Muscle layer of colon (tissue), 2 donors: ENCODE results near the gene PECR.
"Not testable (repeated sequence)": the region's sequence is repeated elsewhere in the genome, so short reads cannot be mapped to it uniquely, and the experiment has no call there.

Experiments
- H3K27ac ChIP-seq: one replicate; pipeline ENCODE4 v1.7.0; 2013; ENCODE audit warnings: low read depth, mild to moderate bottlenecking, low read length, moderate library complexity
- H3K27me3 ChIP-seq, 2 donors: one replicate each; pipeline ENCODE4 v1.7.0; 2013; ENCODE audit warnings: low read length in 2 of 2, mild to moderate bottlenecking in 2 of 2; ENCODE audit not compliant: insufficient read depth in 2 of 2, control insufficient read depth in 1 of 2
- H3K36me3 ChIP-seq: one replicate; pipeline ENCODE4 v1.7.0; 2013; ENCODE audit warnings: mild to moderate bottlenecking, low read length; ENCODE audit not compliant: insufficient read depth
- H3K4me1 ChIP-seq: one replicate; pipeline ENCODE4 v1.7.0; 2013; ENCODE audit warnings: mild to moderate bottlenecking, low read length; ENCODE audit not compliant: insufficient read depth
- H3K4me3 ChIP-seq, 2 donors: one replicate each; pipeline ENCODE4 v1.7.0; 2013; ENCODE audit warnings: low read length in 2 of 2, low read depth in 1 of 2, mild to moderate bottlenecking in 1 of 2, moderate library complexity in 1 of 2
- H3K9ac ChIP-seq: one replicate; pipeline ENCODE4 v1.7.0; 2013; ENCODE audit warnings: low read length
- H3K9me3 ChIP-seq: one replicate; pipeline ENCODE4 v1.7.0; 2013; ENCODE audit warnings: mild to moderate bottlenecking, low read length
- donor health status: abdominal sarcoma.
- donor health status: Adenocarcinoma of cecum.

Gene PECR

DNA sequence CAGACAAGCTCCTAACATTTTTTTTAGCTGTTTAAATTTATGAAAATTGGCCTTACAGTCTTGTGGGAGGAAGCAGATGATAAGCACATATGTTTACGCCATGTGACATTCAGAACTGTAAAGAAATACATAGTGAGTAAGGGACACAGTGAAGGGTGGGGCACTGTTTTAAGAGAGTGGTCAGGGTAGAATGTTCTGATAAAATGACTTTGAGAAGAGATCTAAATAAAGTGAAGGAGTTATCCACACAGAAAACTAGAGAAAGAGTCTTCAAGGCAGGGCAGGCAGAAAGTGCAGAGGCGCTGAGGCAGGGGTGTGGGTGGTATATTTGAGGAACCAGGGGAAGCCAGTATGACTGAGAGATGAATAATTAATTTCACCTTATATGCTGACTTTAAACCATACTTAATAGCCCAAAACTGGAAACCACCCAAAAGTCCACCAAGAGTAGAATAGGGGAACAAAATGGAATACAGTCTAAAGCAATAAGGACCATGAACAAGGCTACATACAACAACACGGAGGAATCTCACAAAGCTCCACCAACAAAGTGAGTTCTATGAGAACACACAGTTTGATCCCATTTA lies 76.8 kb downstream of the PECR start:
- H3K27ac ChIP-seq, result no peak overlapping the region
- no peaks in the 10 kb centered on the region for H3K4me1 ChIP-seq

DNA sequence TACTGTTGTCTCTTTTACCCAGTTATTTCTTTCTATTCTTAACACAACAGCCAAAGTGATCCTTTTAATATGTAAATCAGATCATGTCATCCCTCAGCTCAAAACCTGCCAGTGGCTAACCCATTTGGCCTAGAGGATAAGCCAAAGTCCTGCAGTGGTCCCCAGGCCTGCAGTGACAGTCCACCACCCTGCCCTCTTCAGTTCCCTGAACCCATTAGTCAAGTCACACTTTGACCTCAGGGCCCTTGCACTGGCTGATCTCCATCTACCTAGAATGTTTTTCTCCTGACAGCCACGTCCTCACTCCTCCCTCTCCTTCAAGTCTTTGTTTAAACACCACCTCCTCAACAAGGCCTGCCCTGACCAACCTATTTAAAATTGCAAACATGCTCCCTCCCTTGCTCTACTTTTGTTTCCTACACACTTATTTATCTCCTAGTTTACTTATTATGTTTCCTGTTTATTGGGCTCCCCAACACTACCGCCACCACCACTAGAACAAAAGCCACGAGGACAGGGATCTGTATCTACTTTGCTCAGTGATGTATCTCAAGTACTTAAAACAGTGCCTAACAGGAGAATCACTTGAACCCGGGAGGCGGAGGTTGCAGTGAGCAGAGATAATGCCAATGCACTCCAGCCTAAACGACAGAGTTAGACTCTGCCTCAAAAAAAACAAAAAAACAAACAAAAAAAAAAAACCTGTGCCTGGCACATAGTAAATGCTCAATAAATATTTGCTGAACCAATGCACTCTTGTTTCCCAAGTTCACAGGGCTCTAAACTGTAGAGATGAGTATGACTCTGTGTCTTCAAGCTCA lies 77.5 kb downstream of the PECR start:
- H3K4me3 ChIP-seq, result no peak overlapping the region
- H3K36me3 ChIP-seq, result no peaks in the 10 kb centered on the region
- H3K27me3 ChIP-seq, result no peaks in the 10 kb centered on the region
- no peak overlapping the region for H3K27ac ChIP-seq
- H3K9ac ChIP-seq, result no peak overlapping the region
- no peaks in the 10 kb centered on the region for H3K9me3 ChIP-seq
- no peaks in the 10 kb centered on the region for H3K4me1 ChIP-seq

More for the DNA sequence above, 76.8 kb downstream of the PECR start:
- Histone ChIP-seq H3K4me3 (no peak overlapping the region), H3K9ac (no peak overlapping the region), H3K9me3 (no peaks in the 10 kb centered on the region), H3K27me3 (no peaks in the 10 kb centered on the region), H3K36me3 (no peaks in the 10 kb centered on the region)

DNA sequence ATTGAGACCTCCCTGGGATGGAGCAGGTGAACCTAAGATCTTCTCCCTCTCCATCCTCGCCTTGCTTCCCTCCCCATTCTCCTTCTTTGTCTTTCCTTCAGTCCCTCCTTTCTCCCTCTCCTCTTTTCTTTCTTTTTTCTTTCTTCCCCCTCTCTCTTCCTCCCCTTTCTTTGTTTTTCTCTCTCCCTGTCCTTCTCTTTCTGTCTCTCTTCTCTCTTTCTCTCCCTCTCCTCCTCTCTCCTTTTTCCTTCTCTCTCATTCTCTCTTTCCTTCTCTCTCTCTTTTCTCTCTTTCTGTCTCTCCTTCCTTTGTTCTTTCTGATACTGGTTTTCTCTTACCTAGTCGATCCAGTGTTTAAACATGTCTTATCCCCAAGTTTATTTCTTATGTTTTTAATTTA lies 78.9 kb downstream of the PECR start:
- H3K9ac ChIP-seq, result no peak overlapping the region
- no peak overlapping the region for H3K27ac ChIP-seq
- no peaks in the 10 kb centered on the region for H3K36me3 ChIP-seq
- no peaks in the 10 kb centered on the region for H3K9me3 ChIP-seq
- H3K27me3 ChIP-seq, result no peaks in the 10 kb centered on the region
- H3K4me3 ChIP-seq, result no peak overlapping the region
- no peaks in the 10 kb centered on the region for H3K4me1 ChIP-seq

DNA sequence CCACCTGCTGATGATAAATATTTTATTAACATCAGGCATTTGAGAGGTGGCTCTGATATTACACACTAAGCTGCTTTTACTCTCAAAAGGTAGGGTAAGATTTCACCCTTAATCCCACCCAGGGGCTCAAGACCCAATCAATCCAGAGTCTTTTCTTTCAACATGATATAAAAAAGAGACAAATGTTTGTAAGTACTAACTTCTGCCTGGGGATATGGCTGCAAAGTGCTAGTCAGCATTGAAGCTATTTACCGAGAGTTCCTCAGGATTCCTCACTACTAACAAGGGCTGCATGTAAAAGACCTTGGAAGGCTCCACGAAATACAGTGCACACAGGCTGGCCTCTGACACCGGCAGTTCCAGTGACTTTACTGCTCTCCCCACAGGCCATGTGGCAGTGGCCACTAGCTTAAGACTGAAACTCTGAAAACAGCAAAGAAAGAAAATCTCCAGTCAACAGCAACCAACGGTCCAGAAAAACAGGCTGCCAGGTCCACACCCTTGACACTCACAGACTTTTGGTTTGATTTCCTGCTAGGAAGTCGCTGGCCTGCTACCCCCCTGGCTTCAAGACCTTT lies 79.4 kb downstream of the PECR start:
- no peak overlapping the region for H3K9ac ChIP-seq
- H3K4me3 ChIP-seq, result no peak overlapping the region
- no peaks in the 10 kb centered on the region for H3K27me3 ChIP-seq
- H3K4me1 ChIP-seq, result no peaks in the 10 kb centered on the region
- H3K36me3 ChIP-seq, result no peaks in the 10 kb centered on the region
- H3K27ac ChIP-seq, result no peak overlapping the region
- H3K9me3 ChIP-seq, result no peaks in the 10 kb centered on the region

DNA sequence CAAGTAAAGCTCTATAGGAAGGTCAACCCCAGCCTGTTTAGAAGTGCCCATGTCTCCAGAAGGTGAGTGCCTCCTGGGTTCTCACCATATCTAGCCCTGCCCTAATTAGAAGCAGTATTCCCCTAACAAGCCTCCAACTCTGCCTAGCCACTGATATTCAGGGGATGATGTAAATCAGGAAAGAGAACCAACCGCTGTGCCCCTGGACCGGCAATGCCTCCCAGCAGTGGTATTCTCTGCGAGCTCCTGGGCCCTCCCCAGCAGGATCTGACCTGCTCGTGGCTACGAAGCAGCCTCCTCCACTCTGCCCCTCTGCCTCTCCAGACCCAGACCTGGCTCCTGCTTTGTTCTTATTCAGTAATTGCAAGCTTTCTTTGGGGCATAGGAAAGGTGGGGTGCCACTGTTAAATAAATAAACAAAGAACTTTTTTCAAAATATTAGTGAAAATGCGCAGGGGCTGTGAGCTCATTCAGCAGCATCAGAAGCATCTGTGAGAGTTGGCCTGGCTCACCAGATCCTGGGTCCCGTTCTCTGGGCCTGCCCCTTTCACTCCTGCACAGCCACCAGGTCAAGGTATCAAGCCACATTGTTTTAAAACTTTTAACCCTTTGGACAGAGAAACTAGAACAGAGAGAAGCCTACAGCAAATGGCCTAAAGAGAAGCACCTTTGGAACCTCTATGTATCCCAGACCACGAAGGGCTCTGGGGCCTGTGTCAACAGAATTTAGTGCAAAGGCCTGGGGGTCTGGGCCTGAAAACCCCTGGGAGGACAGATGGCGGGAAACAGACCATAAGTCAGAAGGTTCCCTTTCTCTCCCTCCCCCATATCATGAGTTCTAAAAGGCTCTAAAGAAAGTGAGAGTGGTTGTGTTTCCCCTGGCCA lies 80.2 kb downstream of the PECR start:
- Histone ChIP-seq H3K27me3 (no peaks in the 10 kb centered on the region), H3K9ac (no peak overlapping the region), H3K9me3 (no peaks in the 10 kb centered on the region), H3K4me3 (no peak overlapping the region), H3K36me3 (no peaks in the 10 kb centered on the region), H3K27ac (no peak overlapping the region), H3K4me1 (no peaks in the 10 kb centered on the region)

DNA sequence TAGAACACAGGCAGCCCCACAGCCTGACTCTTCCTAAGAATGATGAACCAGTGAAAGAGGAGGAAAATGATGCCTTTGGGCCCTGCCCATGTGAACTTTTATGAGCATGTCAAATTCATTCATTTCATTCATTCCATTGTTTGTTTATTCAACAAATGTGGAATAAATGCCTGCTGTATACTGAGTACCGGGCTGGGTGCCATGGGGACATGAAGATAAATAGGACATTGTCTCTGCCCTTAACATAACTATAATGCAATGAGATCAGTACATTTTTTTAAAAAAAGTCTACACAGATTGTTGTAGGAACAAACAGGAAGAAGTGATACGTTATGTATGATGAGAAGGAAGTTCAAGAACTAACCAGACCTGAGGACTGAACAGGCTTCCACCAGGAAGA lies 83.0 kb downstream of the PECR start:
- Histone ChIP-seq H3K27ac (no peak overlapping the region), H3K4me1 (no peaks in the 10 kb centered on the region), H3K9me3 (no peaks in the 10 kb centered on the region), H3K27me3 (no peaks in the 10 kb centered on the region), H3K4me3 (no peak overlapping the region), H3K9ac (no peak overlapping the region), H3K36me3 (no peaks in the 10 kb centered on the region)

DNA sequence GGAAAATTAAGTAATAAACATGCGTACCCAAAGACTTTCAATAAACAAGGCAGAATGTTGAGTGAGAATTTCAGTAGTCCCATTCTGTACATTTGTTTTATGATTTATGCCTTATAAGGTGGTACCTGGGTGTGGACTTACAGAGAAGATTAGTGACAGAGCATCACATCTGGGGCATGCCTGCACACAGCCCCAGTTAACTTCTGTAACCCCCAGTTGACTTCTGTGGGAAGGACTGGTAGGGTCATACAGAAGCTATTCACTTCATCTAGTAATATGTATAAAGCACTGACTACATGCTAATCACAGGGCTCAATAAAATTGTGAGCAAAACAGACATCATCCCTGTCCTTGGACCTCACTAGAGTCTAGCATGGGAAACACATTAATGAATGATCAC lies 84.4 kb downstream of the PECR start:
- H3K36me3 ChIP-seq, result no peaks in the 10 kb centered on the region
- no peaks in the 10 kb centered on the region for H3K27me3 ChIP-seq
- H3K4me1 ChIP-seq, result no peaks in the 10 kb centered on the region
- H3K9ac ChIP-seq, result no peak overlapping the region
- no peaks in the 10 kb centered on the region for H3K9me3 ChIP-seq
- no peak overlapping the region for H3K27ac ChIP-seq
- no peak overlapping the region for H3K4me3 ChIP-seq

DNA sequence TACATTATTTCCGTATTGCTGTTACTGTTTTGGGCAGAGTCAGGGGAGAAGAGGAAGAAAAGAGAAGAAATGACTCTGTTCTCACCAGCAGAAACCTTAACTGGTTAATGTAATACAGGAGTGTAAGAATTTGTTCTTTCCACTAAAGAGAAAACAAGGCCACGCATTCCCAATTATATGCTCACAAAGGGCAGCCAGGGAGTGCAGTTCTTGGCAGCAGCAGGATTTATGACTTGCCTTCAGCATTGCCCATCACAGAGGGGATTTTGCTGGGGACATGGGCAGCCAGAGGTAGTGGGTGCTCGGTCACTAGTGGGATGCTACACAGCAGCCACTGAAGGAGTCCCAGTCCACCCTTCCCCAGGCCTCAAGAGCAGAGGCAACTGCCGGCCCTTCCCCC lies 86.7 kb downstream of the PECR start:
- Histone ChIP-seq H3K4me1 (no peaks in the 10 kb centered on the region), H3K27me3 (no peaks in the 10 kb centered on the region), H3K27ac (no peak overlapping the region), H3K4me3 (no peak overlapping the region), H3K9ac (no peak overlapping the region), H3K36me3 (no peaks in the 10 kb centered on the region), H3K9me3 (no peaks in the 10 kb centered on the region)

DNA sequence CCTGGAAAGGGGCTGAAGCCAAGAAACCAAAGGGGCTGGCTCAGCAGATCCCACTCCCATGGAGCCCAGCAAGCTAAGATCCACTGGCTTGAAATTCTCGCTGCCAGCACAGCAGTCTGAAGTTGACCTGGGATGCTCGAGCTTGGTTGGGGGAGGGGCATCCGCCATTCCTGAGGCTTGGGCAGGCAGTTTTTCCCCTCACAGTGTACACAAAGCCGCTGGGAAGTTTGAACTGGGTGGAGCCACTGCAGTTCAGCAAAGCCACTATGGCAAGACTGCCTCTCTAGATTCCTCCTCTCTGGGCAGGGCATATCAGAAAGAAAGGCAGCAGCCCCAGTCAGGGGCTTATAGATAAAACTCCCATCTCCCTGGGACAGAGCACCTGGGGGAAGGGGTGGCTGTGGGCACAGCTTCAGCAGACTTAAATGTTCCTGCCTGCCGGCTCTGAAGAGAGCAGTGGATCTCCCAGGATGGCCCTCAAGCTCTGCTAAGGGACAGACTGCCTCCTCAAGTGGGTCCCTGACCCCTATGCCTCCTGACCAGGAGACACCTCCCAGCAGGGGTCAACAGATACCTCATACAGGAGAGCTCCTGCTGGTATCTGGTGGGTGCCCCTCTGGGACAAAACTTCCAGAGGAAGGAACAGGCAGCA lies 92.9 kb downstream of the PECR start:
- H3K9me3 ChIP-seq, H3K27ac ChIP-seq, H3K27me3 ChIP-seq, H3K9ac ChIP-seq, H3K36me3 ChIP-seq, H3K4me3 ChIP-seq, H3K4me1 ChIP-seq: not testable (repeated sequence)
